ENCODE measurements around the gene CXCL5.
"Not testable (repeated sequence)": the region's sequence is repeated elsewhere in the genome, so short reads cannot be mapped to it uniquely, and the experiment has no call there.

Gene CXCL5

DNA sequence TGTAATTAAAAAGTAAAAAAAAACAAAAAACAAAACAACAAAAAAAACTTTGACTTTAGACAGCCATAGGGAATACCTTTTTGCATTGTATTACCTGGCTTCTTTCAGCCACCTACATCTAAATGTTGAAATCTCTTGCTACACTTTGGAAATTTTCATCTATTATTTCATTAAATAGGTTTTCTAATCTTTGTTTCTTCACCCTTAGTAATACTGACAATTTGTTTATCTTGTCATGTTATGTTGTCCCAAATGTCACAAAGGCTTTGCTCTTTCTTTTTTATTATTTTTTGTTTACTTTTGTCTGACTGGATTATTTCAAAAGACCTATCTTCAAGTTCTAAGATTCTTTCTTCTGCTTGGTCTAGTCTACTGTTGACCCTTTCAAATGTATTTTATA lies 24.1 kb downstream of the CXCL5 start:
- TF ChIP-seq EZH2 (IDR thresholded peaks at IDR 0.05): no peak
- TF ChIP-seq FOXP2 (optimal IDR thresholded peaks at IDR 0.05; ENCODE audit: control extremely low read depth, extremely low read length, insufficient read depth): no peak
- no peak for TF ChIP-seq POLR2AphosphoS5 (IDR thresholded peaks at IDR 0.05; ENCODE audit: borderline replicate concordance, low read depth, low read length)
- H3K36me3 ChIP-seq (ENCODE audit: insufficient read depth, low read length): no peaks in the 10 kb centered on the region
- no peak overlapping the region for H3K4me3 ChIP-seq
- no peak for DNase-seq (ENCODE audit: low read depth, low spot score)
- no peak overlapping the region for H3K27ac ChIP-seq
- H3K9ac ChIP-seq (ENCODE audit: insufficient read length): no peak overlapping the region
- peaks cover 2% of the 10 kb centered on the region; the same call in 1 of the 2 replicates for H3K9me3 ChIP-seq (ENCODE audit: low read depth, low read length)

- peaks cover 2% of the 10 kb centered on the region; the same call in 1 of the 2 replicates for H3K9me3 ChIP-seq (ENCODE audit: low read depth, low read length)
- TF ChIP-seq EZH2 (IDR thresholded peaks at IDR 0.05) (no peak), POLR2AphosphoS5 (IDR thresholded peaks at IDR 0.05; ENCODE audit: borderline replicate concordance, low read depth, low read length) (no peak), FOXP2 (optimal IDR thresholded peaks at IDR 0.05; ENCODE audit: control extremely low read depth, extremely low read length, insufficient read depth) (no peak)
- DNase-seq (ENCODE audit: low read depth, low spot score): no peak
Observed at GRCh38 chr4:73970945-73971344, 27.5 kb downstream of the CXCL5 start.

GRCh38 chr4:73970011-73970410 lies 28.5 kb downstream of the CXCL5 start:
- no peak for DNase-seq (ENCODE audit: low read depth, low spot score)
- H3K27ac ChIP-seq: no peak overlapping the region
- no peak overlapping the region for H3K4me3 ChIP-seq
- H3K9ac ChIP-seq (ENCODE audit: insufficient read length): no peak overlapping the region
- H3K9me3 ChIP-seq (ENCODE audit: low read depth, low read length): peaks cover 2% of the 10 kb centered on the region; the same call in 1 of the 2 replicates
- H3K36me3 ChIP-seq (ENCODE audit: insufficient read depth, low read length): no peaks in the 10 kb centered on the region
- TF ChIP-seq FOXP2 (optimal IDR thresholded peaks at IDR 0.05; ENCODE audit: control extremely low read depth, extremely low read length, insufficient read depth) (no peak), POLR2AphosphoS5 (IDR thresholded peaks at IDR 0.05; ENCODE audit: borderline replicate concordance, low read depth, low read length) (no peak), EZH2 (IDR thresholded peaks at IDR 0.05) (no peak)

More at GRCh38 chr4:73970945-73971344, 27.5 kb downstream of the CXCL5 start:
- H3K27ac ChIP-seq: no peak overlapping the region
- no peaks in the 10 kb centered on the region for H3K36me3 ChIP-seq (ENCODE audit: insufficient read depth, low read length)
- H3K4me3 ChIP-seq: no peak overlapping the region
- H3K9ac ChIP-seq (ENCODE audit: insufficient read length): no peak overlapping the region

DNA sequence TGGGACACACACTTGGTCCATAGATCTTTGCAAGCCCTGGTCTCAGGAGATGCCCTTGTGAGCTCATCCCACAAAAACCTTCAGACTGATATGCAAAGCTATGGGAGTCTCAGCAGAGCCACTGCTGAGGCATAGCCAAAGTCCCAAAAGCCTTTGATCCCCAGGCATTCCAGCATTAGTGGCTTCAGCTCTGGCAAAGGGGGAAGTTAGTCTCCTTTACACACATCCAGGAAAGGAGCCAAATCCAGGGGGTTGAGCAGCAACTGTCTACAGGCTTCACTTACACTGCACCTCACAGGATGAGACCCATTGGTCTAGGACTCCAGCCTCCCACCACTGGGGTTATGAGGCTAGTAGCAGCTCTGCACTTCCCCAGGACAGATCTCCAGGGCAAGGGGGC lies 30.6 kb downstream of the CXCL5 start:
- Histone ChIP-seq H3K9ac (ENCODE audit: insufficient read length) (no peak overlapping the region), H3K9me3 (ENCODE audit: low read depth, low read length) (peaks cover 2% of the 10 kb centered on the region; the same call in 1 of the 2 replicates), H3K36me3 (ENCODE audit: insufficient read depth, low read length) (no peaks in the 10 kb centered on the region), H3K27ac (no peak overlapping the region), H3K4me3 (no peak overlapping the region)
- TF ChIP-seq EZH2 (IDR thresholded peaks at IDR 0.05) (no peak), FOXP2 (optimal IDR thresholded peaks at IDR 0.05; ENCODE audit: control extremely low read depth, extremely low read length, insufficient read depth) (no peak), POLR2AphosphoS5 (IDR thresholded peaks at IDR 0.05; ENCODE audit: borderline replicate concordance, low read depth, low read length) (no peak)
- DNase-seq (ENCODE audit: low read depth, low spot score): no peak

DNA sequence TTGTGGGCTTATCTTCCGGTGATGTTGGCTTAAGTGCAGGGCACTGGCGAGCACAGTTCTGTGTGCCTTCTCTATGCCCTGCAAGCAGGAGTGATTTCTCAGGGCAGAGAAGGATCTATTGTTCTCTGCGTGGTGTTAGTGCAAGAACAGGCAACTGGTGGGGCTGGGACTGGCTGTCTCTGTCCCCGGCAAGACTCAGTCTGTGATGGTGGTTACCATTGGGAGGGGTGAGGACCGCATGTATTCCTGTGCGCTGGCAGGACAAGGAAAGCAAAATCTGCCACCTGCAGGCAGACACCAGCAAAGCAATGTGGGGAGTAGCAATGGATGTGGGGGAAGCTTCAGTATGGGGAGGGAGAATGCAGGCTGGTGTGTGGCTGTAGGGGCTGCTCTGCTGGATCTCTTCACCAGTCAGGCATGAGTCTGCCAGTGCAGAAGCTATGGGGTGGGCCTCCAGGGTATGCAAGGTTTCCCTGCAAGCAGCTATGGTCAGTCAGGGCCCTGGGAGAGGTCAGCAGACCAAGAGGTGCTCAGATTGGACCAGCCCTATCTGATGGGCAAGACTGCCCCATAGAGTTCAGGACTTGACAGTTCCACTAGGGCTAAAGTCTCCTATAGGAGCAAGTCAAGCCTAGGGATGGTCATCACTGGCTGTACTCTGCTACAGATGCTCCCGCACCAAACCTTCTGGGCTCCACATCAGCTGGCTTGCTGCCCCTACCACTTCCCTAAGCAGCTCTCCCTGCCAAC lies 33.4 kb downstream of the CXCL5 start:
- H3K9me3 ChIP-seq (ENCODE audit: low read depth, low read length): no peaks in the 10 kb centered on the region
- H3K9ac ChIP-seq (ENCODE audit: insufficient read length): no peak overlapping the region
- DNase-seq (ENCODE audit: low read depth, low spot score): no peak
- no peak for TF ChIP-seq POLR2AphosphoS5 (IDR thresholded peaks at IDR 0.05; ENCODE audit: borderline replicate concordance, low read depth, low read length)
- TF ChIP-seq FOXP2 (optimal IDR thresholded peaks at IDR 0.05; ENCODE audit: control extremely low read depth, extremely low read length, insufficient read depth): peak; percentile 27
- TF ChIP-seq EZH2 (IDR thresholded peaks at IDR 0.05): no peak
- no peak overlapping the region for H3K4me3 ChIP-seq
- no peak overlapping the region for H3K27ac ChIP-seq
- no peaks in the 10 kb centered on the region for H3K36me3 ChIP-seq (ENCODE audit: insufficient read depth, low read length)

GRCh38 chr4:73962724-73963123 lies 35.8 kb downstream of the CXCL5 start:
- no peak overlapping the region for H3K9ac ChIP-seq (ENCODE audit: insufficient read length)
- H3K9me3 ChIP-seq (ENCODE audit: low read depth, low read length): no peaks in the 10 kb centered on the region
- no peak overlapping the region for H3K27ac ChIP-seq
- H3K36me3 ChIP-seq (ENCODE audit: insufficient read depth, low read length): no peaks in the 10 kb centered on the region
- TF ChIP-seq POLR2AphosphoS5 (IDR thresholded peaks at IDR 0.05; ENCODE audit: borderline replicate concordance, low read depth, low read length) (no peak), EZH2 (IDR thresholded peaks at IDR 0.05) (no peak), FOXP2 (optimal IDR thresholded peaks at IDR 0.05; ENCODE audit: control extremely low read depth, extremely low read length, insufficient read depth) (no peak)
- no peak overlapping the region for H3K4me3 ChIP-seq
- DNase-seq (ENCODE audit: low read depth, low spot score): no peak

DNA sequence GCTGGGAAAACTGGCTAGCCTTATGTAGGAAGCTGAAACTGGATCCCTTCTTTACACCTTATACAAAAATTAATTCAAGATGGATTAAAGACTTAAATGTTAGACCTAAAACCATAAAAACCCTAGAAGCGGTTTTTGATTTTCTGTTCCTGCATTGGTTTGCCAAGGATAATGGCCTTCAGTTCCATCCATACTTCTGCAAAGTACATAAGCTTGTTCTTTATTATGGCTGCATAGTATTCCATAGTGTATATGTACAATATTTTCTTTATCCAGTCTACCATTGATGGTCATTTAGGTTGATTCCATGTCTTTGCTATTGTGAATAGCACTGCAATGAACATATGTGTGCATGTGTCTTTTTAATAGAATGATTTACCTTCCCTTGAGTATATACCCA lies 39.4 kb downstream of the CXCL5 start:
- not testable (repeated sequence) for DNase-seq (ENCODE audit: low read depth, low spot score); H3K9ac ChIP-seq (ENCODE audit: insufficient read length); H3K27ac ChIP-seq; H3K36me3 ChIP-seq (ENCODE audit: insufficient read depth, low read length); H3K4me3 ChIP-seq; H3K9me3 ChIP-seq (ENCODE audit: low read depth, low read length)

DNA sequence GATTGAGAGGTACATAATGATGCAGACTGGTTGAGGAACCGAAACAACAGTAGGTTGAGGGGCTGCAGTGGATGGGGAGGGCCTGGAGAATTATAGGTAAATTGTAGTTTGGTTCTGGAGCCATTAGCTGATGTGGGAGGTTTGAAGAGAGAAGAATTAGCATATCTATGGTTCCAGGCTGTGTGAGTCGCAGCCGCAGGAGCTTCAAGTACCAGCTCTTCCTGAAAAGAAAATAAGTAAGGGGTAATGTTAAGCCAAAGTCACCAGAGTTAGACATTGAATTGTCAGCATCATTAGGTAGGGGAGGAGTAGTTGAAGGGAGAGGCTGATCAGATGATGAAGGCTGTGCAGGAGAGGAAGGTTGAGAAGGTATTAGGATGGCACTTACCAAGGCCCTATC lies 46.1 kb downstream of the CXCL5 start:
- DNase-seq (ENCODE audit: low read depth, low spot score): no peak
- TF ChIP-seq POLR2AphosphoS5 (IDR thresholded peaks at IDR 0.05; ENCODE audit: borderline replicate concordance, low read depth, low read length) (no peak), FOXP2 (optimal IDR thresholded peaks at IDR 0.05; ENCODE audit: control extremely low read depth, extremely low read length, insufficient read depth) (no peak), EZH2 (IDR thresholded peaks at IDR 0.05) (no peak)
- Histone ChIP-seq H3K27ac (no peak overlapping the region), H3K4me3 (no peak overlapping the region), H3K36me3 (ENCODE audit: insufficient read depth, low read length) (no peaks in the 10 kb centered on the region), H3K9ac (ENCODE audit: insufficient read length) (no peak overlapping the region), H3K9me3 (ENCODE audit: low read depth, low read length) (no peaks in the 10 kb centered on the region)

DNA sequence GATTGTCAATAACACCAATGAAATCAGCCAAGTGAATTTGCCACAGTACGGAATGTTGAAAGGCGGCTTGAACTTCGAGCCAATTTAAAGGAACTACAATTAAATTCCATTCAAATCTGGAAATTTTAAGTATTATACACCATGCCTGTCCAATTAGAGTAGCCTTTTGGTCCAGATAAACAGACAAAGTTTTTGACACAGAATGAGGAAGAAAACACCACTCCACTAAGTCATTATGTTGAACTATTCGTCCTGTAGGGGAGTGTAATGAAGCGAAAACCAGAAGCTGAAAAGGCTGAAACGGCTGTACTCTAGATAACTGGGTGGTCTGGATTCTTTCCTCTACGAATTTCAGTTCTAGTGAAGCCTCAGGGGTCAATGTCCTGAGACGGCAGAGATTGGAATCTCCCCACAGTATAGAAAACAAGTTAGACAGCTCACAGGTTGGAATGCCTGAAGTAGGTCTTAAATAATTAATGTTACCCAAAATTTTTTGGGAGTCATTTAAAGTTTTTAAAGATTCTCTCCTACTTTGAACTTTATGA lies 48.0 kb downstream of the CXCL5 start:
- H3K36me3 ChIP-seq (ENCODE audit: insufficient read depth, low read length); H3K9ac ChIP-seq (ENCODE audit: insufficient read length); H3K9me3 ChIP-seq (ENCODE audit: low read depth, low read length); H3K27ac ChIP-seq; H3K4me3 ChIP-seq; DNase-seq (ENCODE audit: low read depth, low spot score): not testable (repeated sequence)
